GM19025 (cell line): ENCODE measurements around the gene RCBTB1.
"Not testable (repeated sequence)": the region's sequence is repeated elsewhere in the genome, so short reads cannot be mapped to it uniquely, and the experiment has no call there.

Source experiments
- ATAC-seq: cut with Tn5 transposase; IDR thresholded peaks from one replicate; pipeline ENCODE4 v1.9.1; 2021; ENCODE audit warnings: mild to moderate bottlenecking, low read depth, moderate library complexity; ENCODE audit not compliant: unreplicated experiment

Gene RCBTB1

DNA sequence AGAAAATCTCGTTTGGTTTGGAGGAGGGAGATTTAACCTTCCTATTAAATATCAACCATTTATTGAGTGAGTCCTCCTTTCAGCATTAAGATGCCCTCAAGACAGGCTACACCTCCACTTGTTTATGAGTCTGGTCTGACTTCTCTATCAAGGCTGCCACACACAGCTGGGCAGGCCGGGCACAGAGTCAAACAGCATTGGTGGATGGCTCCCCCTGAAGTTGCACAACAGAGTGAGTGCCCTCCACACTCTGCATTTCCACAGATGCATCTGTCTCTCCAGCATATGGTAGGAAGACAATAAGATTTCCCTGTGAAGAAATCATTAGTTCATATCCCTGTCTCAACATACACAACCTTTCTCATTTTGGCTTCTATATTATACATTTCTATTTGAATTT lies 58.2 kb downstream of the RCBTB1 start:
- no peak for ATAC-seq

DNA sequence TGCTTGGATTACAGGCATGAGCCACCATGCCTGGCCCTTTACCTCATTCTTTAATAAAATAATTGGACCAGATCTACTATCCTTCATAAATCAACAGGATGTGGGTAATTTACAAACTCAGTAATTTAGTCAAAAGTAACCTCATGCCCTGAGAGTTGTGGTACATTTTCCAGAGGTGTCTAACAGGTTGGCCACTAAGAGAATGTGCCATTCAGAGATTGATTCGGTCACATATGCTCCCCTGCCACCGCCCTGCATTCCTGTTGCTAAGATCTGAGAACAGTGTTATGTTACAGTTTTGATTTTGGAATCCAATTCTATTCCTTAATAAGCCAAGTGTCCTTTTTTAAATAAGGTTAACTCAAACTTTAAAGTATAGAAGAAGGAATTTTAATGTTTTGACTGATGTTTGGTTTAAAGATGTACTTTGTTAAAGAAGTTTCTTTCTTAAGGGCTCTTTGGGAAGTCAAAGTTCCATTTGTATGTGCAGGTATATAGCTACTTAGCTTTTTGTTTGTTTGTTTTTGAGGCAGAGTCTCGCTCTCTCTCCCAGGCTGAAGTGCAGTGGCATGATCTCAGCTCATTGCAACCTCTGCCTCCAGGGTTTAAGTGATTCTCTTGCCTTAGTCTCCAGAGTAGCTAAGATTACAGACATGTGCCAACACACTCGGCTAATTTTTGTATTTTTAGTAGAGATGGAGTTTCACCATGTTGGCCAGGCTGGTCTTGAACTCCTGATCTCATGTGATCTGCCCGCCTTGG lies 60.4 kb downstream of the RCBTB1 start:
- no peak for ATAC-seq

DNA sequence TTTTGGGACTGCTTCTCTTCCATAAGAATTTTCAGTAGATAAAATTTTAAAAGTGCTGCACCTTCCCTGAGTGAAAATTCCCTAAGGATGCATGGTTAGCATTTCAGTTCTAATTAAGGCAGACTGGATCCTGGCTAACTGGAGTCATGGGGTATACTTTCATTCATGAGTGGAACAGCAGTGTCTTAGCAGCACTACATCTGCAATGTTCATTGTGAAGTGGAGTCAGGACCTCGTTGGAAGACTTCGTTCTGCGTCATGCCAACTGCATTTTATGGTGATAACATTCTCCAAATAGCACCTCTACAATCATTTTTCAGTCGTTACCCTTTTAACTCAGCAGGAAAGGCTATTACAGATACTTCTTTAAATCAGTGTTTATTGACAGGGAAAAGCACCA lies 64.1 kb downstream of the RCBTB1 start:
- ATAC-seq = no peak

DNA sequence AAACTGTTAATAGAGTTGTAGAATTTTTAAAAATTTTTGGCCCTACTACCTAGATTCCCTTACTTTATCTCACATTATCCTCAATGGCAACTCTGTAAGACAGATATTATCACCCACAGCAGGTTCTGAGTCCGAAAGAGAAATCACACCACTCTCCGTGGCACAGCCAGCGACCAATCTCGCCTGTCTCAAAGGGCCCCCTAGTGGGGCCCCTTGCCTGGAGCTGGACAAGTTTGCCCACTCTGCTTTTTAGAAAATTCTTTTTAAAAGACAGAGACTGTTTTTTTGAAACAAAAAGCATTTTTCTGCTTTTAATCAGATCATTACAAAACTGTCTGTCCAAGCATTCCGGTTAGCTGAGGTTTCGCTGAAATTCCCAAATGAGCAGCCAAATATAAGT lies 67.9 kb downstream of the RCBTB1 start:
- no peak for ATAC-seq

DNA sequence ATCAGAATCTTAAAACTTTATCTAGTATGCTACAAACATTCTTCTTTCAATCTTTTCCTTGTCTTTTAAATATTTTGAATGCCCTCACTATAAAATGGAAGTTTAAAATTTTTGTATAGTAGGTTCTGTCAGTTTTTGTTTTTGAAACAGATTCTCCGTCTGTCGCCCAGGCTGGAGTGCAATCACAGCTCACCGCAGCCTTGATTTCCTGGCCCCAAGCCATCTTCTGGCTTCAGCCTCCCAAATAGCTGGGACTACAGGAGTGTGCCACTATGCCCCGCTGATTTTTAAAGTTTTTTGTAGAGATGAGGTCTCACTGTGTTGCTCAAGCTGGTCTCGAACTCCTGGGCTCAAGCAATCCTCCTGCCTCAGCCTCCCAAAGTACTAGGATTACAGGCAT lies 68.9 kb downstream of the RCBTB1 start:
- no peak for ATAC-seq

DNA sequence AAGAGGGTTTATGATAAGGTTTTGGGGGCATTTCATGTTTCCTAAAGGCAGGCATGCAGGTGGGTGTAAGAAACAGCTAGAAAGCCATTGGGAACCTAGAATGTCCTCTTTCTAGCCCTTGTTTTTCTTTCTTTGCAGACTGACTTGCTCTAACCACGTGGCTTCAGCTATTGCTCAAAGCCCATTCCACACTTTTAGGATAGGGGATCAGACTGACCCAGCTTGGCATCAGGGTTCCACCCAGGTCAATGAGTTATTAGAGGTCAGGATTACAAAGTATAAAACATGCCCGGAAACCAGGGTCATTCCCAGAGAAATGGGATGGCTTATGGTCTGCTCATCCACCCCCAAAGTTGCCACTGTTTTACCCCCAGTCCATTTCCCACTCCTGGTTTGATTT lies 72.8 kb downstream of the RCBTB1 start:
- no peak for ATAC-seq

DNA sequence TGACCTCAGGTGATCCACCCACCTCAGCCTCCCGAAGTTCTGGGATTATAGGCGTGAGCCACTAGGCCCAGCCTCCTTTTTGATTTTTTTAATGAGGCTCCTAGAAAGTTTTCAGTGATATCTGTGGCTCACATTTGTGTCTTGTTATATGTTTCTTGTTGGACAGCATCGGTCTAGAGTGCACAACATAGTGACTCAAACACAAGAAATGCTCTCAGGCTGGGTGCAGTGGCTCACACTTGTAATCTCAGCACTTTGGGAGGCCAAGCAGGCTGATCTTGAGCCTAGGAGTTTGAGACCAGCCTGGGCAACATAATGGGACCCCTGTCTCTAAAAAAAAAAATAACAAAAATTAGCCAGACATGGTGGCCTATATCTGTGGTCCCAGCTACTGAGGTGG lies 81.4 kb downstream of the RCBTB1 start:
- no peak for ATAC-seq

DNA sequence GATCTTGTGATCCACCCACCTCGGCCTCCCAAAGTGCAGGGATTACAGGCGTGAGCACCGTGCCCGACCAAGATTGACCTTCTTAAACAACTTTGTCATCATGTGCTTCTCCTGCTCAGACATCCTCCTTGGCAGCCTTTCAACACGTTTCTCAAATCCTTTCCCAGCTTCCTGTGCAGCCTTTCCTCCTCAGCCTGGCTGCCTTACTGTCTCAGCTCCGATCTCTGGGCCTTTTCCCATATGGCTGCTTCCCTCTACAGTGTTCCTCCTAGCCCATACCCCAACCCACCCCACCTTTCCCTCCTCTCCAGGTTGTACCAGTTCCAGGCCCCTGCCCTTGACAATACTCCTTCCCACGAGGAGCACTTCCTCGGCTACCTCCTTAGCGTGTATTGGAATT lies 82.4 kb downstream of the RCBTB1 start:
- ATAC-seq = no peak

DNA sequence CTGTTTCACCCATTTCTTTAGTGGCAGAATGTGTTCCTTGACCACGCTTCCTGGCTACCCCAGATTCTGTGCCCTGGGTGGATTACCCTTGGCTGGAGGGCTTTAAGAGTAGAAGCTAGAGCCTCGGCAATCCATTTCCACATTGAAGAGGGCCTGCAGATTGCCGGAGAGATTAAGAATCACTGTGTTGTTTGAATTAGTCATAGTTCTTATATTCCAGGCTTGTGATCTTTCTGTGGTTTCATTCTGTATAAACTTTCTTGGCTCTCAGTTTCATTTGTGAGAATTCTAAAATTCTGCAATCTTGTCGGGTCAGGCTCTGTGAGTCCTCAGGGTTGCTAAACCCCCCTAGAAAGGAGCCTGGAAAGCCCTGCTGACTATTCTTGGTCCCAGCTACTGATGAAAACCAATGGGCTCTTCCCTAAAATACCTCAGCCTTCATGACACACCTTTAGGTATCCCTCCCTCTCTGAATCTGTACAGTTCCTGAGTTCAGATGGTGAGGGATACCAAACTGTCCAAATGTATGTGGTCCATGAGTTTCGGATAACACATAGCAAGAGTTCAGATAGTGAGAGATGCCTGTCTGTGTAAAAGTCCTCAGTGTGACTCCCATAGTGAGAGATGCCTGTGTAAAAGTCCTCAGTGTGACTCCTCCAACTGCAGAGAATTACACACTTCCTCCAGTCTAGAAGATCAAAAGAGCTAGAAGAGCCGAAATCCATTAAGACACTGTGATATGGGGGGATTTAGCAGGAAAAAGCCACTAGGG lies 85.3 kb downstream of the RCBTB1 start:
- ATAC-seq = no peak

DNA sequence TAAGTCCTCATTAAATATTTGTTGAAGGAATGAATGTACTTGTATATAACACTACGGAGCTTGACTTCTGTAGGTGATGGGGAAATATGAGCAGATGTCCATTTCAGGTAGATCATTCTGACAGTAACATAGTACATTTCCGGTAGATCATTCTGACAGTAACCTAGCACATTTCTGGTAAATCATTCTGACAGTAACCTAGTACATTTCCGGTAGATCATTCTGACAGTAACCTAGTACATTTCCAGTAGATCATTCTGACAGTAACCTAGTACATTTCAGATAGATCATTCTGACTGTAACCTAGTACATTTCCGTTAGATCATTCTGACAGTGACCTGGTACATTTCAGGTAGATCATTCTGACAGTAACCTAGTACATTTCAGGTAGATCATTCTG lies 87.2 kb downstream of the RCBTB1 start:
- no peak for ATAC-seq

DNA sequence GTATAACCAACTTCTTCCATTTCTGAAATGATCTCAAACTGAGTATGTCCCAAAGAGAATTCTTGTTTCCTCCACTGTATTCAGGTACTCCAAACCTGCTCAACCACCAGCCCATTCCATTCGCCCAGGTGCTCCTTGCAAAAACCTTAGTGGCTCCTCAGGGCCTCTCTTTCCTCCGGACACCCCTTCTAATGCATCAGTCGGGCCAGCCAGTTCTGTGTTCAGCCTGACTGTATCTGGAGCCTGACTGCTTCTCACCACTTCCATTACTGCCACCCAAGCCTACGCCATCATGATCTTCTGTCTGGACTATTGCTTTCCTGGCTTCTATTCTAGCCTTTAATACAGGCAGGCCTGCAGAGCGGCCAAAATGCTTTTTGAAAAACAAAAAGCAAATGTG lies 88.1 kb downstream of the RCBTB1 start:
- no peak for ATAC-seq

DNA sequence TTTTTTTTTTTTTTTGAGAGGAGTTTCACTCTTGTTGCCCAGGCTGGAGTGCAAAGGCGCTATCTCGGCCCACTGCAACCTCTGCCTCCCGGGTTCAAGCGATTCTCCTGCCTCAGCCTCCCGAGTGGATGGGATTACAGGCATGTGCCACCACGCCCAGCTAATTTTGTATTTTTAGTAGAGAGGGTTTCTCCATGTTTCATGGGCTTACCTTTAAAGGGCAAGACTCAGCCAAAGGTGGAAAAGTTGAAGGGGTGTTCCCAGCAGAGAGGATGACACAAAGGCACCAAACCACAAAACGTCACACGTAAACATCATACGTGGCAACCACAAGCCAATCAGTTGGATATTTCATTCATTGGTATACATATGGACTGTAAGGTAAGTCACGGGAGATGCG lies 88.5 kb downstream of the RCBTB1 start:
- ATAC-seq = not testable (repeated sequence)

DNA sequence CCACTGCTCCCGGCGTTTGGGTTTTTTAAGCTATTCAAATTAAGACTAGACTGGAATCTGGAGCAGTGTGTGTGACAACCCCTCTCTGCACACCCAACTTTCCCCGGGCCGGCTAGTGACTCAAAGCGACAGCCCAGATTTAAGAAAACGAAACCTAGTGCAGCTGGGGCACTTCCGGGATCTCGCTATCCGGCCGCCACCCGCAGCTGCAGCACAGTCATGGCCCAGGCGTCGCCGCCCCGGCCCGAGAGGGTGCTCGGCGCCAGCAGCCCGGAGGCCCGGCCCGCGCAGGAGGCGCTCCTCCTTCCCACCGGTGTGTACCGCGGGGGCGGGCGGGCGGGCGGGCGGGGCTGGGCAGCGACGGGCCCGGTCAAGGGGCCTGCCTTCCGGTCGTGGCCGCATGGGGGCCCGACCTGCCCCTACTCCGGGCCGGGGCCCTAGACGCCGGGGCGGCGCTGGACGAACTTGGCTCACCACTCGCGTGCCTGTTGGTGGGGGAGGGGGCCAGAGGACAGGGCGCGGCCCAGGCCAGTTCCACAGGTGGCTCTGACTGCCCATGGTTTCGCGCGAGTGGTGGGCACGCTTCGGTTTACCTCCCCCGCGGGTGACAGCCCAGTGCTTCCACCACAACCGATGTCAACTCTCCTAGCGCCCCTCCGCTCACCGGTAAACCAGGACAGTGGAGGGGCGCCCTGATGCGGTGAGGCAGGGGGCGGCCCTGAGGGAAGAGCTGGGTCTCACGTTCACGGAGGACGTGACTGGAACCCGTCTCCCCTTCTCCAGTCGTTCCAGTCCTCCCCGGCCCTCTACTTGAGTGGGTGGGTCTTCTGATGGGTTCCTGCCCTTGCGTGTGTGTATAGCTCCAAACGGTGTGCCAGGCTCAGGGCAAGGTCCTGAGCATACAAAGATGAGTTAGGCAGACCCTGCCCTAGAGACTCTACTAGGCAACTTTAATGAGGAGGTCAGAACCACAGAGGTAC lies 89.3 kb downstream of the RCBTB1 start, which contains the start of gene PHF11:
TSS of gene PHF11 (plus strand) at position 171 of the 980 bp plus-strand sequence. CDS start at position 220, 49 bp downstream.
- peak; percentile 80 for ATAC-seq

DNA sequence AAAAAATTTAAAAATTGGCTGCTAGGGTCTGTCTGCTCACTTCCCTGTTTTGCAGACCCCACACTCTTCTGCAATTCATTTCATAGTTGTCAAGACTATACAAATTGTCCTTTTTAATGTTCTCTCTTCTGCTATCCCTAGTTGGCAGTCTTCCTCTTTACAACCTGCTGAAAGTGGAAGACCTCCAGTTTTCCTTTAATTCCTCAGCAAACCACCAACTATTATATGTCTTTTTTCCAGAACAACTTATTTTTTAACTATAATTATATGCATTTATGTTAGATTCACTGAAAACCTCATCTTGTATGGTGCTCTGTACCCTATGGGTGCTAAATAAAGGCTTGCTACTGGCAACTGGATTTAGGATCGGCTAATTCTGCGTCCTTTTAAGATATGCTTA lies 90.7 kb downstream of the RCBTB1 start:
- no peak for ATAC-seq

DNA sequence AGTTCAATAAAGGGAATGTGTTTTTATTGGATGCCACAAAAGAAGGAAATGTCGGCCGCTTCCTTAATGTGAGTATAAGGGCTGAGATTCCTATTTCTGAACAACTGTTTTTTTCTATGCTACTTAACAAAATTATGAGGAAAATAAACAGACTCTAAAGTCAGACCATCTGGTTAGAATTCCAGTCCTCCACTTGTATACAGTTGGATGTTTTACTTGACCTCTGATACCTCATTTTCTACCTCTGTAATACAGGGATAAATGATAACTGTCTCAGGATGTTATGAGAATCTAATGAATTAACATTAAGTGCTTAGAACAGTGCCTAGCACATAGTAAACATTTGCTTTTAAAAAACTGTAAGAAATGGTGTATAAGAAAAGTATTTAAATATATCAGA lies 96.8 kb downstream of the RCBTB1 start:
- no peak for ATAC-seq
